ENCODE results near the gene GPN2. TPM values are rescaled to one million over a fixed set of nuclear protein-coding genes. Genes with fewer than 3 reads are reported as not detected.

Gene GPN2
- polyA plus RNA-seq, 2 of the 4 experiments (the other 2 are of a cell fraction) = 16.9 to 18.1 TPM

- peak within 1 kb of the TSS; percentile 66 for H3K4me3 ChIP-seq
- peak in 1 of 2 experiments; percentile 60; a peak in 3 of 5 replicates for TF ChIP-seq JUN (IDR thresholded peaks at IDR 0.05)
- peak; percentile 45; the same call in 1 of the 2 replicates for TF ChIP-seq FOSL2 (IDR thresholded peaks at IDR 0.05)
- peak; percentile 89 for TF ChIP-seq FOSL2 (CRISPR knock-in tag; IDR thresholded peaks at IDR 0.05)
- TF ChIP-seq FOXS1 (CRISPR knock-in tag; IDR thresholded peaks at IDR 0.05) = no peak
- TF ChIP-seq CTCF (IDR thresholded peaks at IDR 0.05) = peak; percentile 55
- 0 out of 3 replicates have a peak, but pooled peaks have one; percentile 71 for TF ChIP-seq BCL3 (IDR thresholded peaks at IDR 0.05)
- TF ChIP-seq MAX (IDR thresholded peaks at IDR 0.05) = peak; percentile 58; the same call in 1 of the 2 replicates
- TF ChIP-seq SMC3 (IDR thresholded peaks at IDR 0.05) = peak; percentile 32; the same call in 2 of the 3 replicates
- no peak for TF ChIP-seq HOXA7 (CRISPR knock-in tag; IDR thresholded peaks at IDR 0.05)
- TF ChIP-seq REST (IDR thresholded peaks at IDR 0.05) = peak; percentile 13; the same call in 1 of the 2 replicates
- peak; percentile 54; the same call in 1 of the 2 replicates for TF ChIP-seq E2F6 (IDR thresholded peaks at IDR 0.05; ENCODE audit: borderline replicate concordance, low read depth)
- TF ChIP-seq POLR2A (IDR thresholded peaks at IDR 0.05; ENCODE audit: low read length) = peak; percentile 97
- TF ChIP-seq SREBF2 (IDR thresholded peaks at IDR 0.05) = no peak
- no peaks in the 10 kb centered on the region for H3K9me3 ChIP-seq
- ATAC-seq = peak; percentile 61 to 74
- H3K4me2 ChIP-seq = peak within 1 kb of the TSS; percentile 100
- DNase-seq (ENCODE audit: low read depth in 1 of 2, low spot score in 1 of 2) = peak; percentile 79 to 95
- CTCF ChIA-PET = interaction anchor here (0.8 to 7.2 kb wide), 8 partner anchors 8 to 260 kb away, joined by 3 to 57 read pairs (median 4); no protein-coding TSS in a partner anchor
- FAIRE-seq = no peak
- H3K4me1 ChIP-seq = peaks cover 30% of the 10 kb centered on the region
- POLR2A ChIA-PET = interaction anchor here (0.6 to 1.4 kb wide), 2 partner anchors 14 to 131 kb away, joined by 5 read pairs; partner anchors contain the start of gene TRNP1
- 3% methylated on average over 26 of the region's 37 CpGs for WGBS (ENCODE audit: missing lambda C conversion rate)
- peak within 1 kb of the TSS; percentile 90 to 99 for H3K27ac ChIP-seq
These were observed 27.1 kb downstream of the GPN2 start, which contains the start of gene SFN for GRCh38 chr1:26862781-26863684. SFN (plus strand) TSS chr1:26863149; CDS start chr1:26863213, 64 bp downstream.

GRCh38 chr1:26861889-26862378 lies 28.1 kb downstream of the GPN2 start:
- H3K9me3 ChIP-seq = no peaks in the 10 kb centered on the region
- ATAC-seq (no peak), DNase-seq (ENCODE audit: low read depth in 1 of 2, low spot score in 1 of 2) (no peak), FAIRE-seq (no peak)
- peak overlapping the region; percentile 79 to 99 for H3K27ac ChIP-seq
- H3K4me2 ChIP-seq = peak overlapping the region; percentile 100
- peaks cover 30% of the 10 kb centered on the region for H3K4me1 ChIP-seq
- ChIA-PET CTCF (interaction anchor here (0.9 to 7.2 kb wide), 8 partner anchors 8 to 259 kb away, joined by 3 to 57 read pairs (median 5); no protein-coding TSS in a partner anchor), POLR2A (no interaction called here)
- WGBS (ENCODE audit: missing lambda C conversion rate) = 46% methylated on average over 6 of the region's 7 CpGs
- TF ChIP-seq MAFK (IDR thresholded peaks at IDR 0.05; ENCODE audit: partially characterized antibody) (no peak), POLR2AphosphoS2 (conservative IDR thresholded peaks at IDR 0.05; ENCODE audit: low read length) (no peak), CHD2 (IDR thresholded peaks at IDR 0.05; ENCODE audit: low read length, partially characterized antibody) (no peak), SMC3 (IDR thresholded peaks at IDR 0.05) (no peak), CBX2 (IDR thresholded peaks at IDR 0.05; ENCODE audit: borderline replicate concordance, low read depth) (no peak), ESRRA (IDR thresholded peaks at IDR 0.05; ENCODE audit: borderline replicate concordance, low read length) (no peak), MAX (IDR thresholded peaks at IDR 0.05) (no peak), SREBF2 (IDR thresholded peaks at IDR 0.05) (no peak), PHF8 (IDR thresholded peaks at IDR 0.05; ENCODE audit: borderline replicate concordance, low read depth) (no peak), ZFP36 (IDR thresholded peaks at IDR 0.05; ENCODE audit: borderline replicate concordance, partially characterized antibody) (no peak), HDAC2 (IDR thresholded peaks at IDR 0.05) (no peak)
- H3K4me3 ChIP-seq = no peak overlapping the region
